GM10266 (cell line): ENCODE data around the gene TRAF1.
A peak's percentile ranks its signal among the peaks of the same experiment; 100 is the strongest.

Experiments used
- DNase-seq: peaks from one replicate; pipeline ENCODE4 v3.0.0; 2012; ENCODE audit errors: extremely low spot score
- TF ChIP-seq, protein P1 (sequence below): IDR thresholded peaks from 2 replicates; pipeline ENCODE4 v1.5.1; 2012; ENCODE audit warnings: mild to moderate bottlenecking, low read depth; ENCODE audit not compliant: control insufficient read depth, insufficient read depth; ENCODE audit errors: missing control alignments

Gene TRAF1

GRCh38 chr9:120927269-120928014 lies 846 bp upstream of the TRAF1 start:
- TF ChIP-seq, protein P1, sequence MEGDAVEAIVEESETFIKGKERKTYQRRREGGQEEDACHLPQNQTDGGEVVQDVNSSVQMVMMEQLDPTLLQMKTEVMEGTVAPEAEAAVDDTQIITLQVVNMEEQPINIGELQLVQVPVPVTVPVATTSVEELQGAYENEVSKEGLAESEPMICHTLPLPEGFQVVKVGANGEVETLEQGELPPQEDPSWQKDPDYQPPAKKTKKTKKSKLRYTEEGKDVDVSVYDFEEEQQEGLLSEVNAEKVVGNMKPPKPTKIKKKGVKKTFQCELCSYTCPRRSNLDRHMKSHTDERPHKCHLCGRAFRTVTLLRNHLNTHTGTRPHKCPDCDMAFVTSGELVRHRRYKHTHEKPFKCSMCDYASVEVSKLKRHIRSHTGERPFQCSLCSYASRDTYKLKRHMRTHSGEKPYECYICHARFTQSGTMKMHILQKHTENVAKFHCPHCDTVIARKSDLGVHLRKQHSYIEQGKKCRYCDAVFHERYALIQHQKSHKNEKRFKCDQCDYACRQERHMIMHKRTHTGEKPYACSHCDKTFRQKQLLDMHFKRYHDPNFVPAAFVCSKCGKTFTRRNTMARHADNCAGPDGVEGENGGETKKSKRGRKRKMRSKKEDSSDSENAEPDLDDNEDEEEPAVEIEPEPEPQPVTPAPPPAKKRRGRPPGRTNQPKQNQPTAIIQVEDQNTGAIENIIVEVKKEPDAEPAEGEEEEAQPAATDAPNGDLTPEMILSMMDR, result no peak
- no peak for DNase-seq

- peak; percentile 76 for DNase-seq
- TF ChIP-seq, protein P1, result no peak
Measured at GRCh38 chr9:120925535-120926396, 830 bp downstream of the TRAF1 start.

DNA sequence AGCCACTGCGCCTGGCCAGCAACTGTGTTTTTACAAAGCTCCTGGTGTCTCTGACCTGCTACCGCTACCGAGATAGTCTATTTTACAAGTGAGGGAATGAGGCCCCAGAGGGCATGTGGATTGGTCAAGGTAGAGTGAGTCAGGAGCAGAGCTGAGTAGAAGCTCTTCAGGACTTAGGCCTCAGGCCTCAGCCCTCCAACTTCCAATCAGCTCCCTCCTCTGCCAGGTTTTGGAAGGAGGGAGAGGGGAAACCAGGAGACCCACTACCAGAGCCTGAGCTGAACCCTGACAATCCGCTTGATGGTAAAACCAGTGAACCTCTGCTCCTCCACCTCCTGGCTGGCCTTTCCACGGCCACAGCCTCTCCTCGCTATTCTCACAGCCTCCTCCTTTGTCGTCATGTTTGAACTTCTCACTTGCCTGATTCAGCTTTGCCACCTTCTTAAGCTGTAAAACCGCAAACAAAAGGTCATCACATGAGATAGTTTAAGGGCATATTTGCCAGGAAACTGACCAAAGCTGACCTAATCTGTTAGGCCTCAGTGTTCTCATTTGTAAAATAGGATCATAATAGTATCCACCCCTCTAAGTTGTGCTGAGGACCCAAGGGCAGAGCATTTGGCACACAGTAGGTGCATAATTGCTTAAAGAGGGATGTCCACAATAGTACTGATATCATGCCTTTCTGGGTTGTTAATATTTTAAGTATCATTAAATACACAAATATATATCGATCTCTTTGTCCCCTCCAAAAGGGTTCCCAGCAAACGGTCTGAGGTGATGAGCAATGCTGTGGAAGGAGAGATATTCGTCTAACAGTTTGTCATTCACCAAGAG lies 1.7 kb downstream of the TRAF1 start:
- TF ChIP-seq, protein P1, result no peak

DNA sequence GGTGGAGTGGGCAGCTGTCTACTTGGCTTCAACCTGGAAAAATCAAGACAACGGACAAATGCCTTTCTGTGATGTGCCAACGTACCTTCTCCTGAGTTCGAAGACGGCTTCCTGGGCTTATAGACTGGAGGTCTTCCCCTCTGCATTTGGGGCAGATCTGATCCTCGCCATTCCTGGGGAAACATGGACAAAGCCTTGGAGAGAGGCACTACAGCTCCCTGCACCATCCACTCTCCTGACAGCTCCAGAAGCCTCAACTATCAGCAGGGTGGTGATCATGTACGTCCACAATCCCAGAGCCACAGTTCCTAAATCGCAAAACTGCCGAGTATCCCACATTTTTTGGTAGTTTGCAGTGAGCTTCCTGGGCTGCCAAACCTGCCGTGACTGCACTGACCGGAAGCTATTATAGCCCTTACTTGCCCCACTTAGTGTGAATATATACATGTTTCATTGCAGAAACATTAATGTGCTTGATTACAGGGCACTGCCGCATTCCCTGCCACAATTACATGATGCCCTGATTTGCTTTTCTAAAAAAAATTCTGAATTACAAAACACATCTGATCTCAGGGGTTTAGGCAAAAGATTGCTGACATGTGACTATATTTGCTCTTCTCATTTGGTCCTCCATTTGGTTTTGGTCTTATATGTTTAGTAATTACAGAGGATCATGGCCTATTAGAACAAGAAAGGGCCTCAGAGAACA lies 2.8 kb downstream of the TRAF1 start:
- TF ChIP-seq, protein P1, result no peak
- DNase-seq, result no peak

More for the DNA sequence above, 1.7 kb downstream of the TRAF1 start:
- DNase-seq, result no peak

- no peak for DNase-seq
- TF ChIP-seq, protein P1, result no peak
Measured at GRCh38 chr9:120922404-120923195, 4.0 kb downstream of the TRAF1 start.

- TF ChIP-seq, protein P1, result no peak
- no peak for DNase-seq
Measured at GRCh38 chr9:120921661-120922181, 4.9 kb downstream of the TRAF1 start.
